ENCODE data around the gene EDRF1.
A peak's percentile ranks its signal among the peaks of the same experiment; 100 is the strongest.
"Not testable (repeated sequence)": the region's sequence is repeated elsewhere in the genome, so short reads cannot be mapped to it uniquely, and the experiment has no call there.

EDRF1 gene

DNA sequence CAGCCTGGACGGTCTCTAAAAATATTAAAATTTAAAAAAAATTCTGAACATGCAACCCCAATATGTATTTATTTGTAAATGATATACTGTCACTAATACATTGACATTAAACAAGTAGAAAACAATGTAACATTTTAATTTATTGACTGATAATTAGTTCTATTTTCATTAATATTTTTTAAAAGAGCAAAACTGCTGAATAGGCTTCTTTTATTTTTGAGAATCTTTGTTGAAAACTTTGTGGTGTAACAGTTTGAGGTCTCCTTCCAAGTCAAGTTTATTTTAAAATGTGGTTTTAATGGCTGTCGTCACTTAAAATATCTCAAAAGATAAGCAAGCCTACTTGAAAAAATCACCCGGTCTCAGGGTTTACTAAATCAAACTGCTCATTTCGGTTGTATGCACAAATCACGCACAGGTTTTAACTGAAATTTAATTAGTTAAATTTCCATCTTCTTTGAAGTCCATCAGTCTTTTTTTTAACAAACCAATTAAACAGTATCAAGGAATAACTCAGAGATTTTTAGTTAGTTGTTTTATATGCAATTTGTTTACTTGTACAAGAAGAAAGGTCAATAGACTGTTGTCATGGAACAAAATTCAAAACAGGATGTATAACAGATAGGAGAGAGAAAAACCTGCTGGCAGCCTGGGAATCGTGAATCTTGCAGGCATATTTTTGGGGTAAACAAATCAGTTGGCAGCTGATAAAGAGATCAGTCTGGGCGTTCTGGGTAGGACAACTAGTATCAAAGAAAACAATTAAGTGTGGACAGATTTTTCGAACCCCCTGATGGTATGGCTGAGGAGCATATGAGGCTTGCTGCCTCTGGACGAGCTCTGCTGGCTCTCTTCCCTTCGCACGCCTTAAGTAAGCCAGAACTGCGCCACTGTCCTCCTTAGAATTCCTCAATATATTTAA is 9.7 kb upstream of the EDRF1 start:
- no peak for DNase-seq

- DNase-seq = no peak
Measured at GRCh38 chr10:125711110-125711750, 8.3 kb upstream of the EDRF1 start.

DNA sequence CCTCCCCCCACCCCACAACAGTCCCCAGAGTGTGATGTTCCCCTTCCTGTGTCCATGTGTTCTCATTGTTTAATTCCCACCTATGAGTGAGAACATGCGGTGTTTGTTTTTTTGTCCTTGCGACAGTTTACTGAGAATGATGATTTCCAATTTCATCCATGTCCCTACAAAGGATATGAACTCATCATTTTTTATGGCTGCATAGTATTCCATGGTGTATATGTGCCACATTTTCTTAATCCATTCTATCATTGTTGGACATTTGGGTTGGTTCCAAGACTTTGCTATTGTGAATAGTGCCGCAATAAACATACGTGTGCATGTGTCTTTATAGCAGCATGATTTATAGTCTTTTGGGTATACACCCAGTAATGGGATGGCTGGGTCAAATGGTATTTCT is 4.8 kb upstream of the EDRF1 start:
- not testable (repeated sequence) for DNase-seq

GRCh38 chr10:125720002-125720382 is 483 bp downstream of the EDRF1 start:
- DNase-seq = peak; percentile 2 to 6

GRCh38 chr10:125721035-125721434 is 1.5 kb downstream of the EDRF1 start:
- no peak for DNase-seq

GRCh38 chr10:125722811-125723210 is 3.3 kb downstream of the EDRF1 start:
- no peak for DNase-seq

- DNase-seq = no peak
Measured at GRCh38 chr10:125726914-125727313, 7.4 kb downstream of the EDRF1 start.

GRCh38 chr10:125727436-125727835 is 7.9 kb downstream of the EDRF1 start:
- no peak for DNase-seq

DNA sequence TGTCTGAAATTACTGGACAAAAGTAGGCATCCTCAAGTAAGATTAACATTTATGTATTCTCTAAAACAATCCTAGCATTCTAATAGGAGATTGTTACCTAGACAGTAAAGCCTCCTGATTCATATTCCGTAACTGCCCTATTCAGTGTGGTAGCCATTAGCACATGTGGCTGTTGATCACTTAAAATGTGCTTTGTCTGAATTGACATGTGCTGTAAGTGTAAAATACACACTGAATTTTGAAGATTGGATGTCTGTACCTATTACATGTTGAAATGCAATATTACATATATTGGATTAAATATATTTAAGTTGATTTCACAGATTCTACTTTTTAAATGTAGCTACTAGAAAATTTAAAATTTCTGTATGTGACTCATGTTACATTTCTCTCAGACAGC is 14.6 kb downstream of the EDRF1 start:
- no peak for DNase-seq

DNA sequence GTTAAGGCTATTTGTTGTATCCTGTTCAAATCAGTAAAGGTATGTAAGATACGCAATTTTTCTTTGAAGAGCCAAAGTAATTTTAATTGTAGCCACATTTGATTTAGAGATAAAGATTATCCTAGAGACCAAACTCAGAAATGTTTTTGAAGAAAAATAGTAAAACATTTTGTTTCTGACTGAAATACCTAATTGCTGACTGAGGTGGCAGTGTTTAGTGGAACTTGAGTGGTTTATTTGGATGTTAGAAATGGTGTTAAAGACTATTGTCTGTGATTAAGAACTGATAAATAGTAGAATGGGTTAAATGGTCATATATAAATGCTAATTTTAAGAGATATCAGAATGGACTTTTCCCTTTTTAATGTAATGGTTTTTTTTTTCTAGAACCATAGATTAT is 15.3 kb downstream of the EDRF1 start:
- DNase-seq = no peak

DNA sequence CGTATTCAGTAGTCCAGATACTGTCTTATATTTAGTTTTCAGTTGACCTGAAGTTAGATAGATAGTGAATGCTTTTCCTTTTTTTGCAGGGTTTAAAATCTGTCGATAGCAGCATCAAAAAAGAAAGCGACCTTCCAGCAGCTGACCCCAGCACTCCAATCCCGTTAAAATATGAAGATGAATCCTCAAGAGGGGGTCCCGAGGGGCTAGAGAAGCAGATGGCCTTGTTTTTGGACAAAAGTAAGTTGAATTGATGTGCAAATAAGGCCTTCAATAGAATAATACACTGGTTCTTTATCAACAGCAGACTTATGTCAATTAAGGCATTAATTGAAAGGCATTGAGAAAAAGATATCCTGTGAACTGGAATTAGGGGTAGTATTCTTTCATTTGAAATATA is 18.7 kb downstream of the EDRF1 start:
- DNase-seq = no peak

- no peak for DNase-seq
Measured at GRCh38 chr10:125739994-125740679, 20.6 kb downstream of the EDRF1 start.

- no peak for DNase-seq
Measured at GRCh38 chr10:125742465-125742864, 23.0 kb downstream of the EDRF1 start.

DNA sequence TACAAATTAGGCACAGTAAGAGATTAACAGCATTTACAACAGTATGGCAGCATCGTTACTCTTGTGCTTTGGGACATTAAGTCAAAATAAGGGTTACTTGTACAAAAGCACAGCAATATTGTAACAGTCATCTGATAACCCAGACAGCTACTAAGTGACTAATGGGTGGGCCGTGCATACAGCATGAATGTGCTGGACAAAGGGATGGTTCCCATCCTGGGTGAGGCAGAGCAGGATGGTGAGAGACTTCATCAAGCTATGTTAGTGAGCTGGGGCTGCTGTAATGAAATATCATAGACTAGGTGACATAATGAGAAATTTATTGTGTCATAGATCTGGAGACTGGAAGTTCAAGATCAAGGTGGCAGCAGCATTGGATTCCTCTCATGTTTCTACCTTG is 25.4 kb downstream of the EDRF1 start:
- DNase-seq = no peak

- no peak for DNase-seq
Measured at GRCh38 chr10:125747417-125747816, 27.9 kb downstream of the EDRF1 start.

GRCh38 chr10:125756196-125756595 is 36.7 kb downstream of the EDRF1 start:
- DNase-seq = no peak

DNA sequence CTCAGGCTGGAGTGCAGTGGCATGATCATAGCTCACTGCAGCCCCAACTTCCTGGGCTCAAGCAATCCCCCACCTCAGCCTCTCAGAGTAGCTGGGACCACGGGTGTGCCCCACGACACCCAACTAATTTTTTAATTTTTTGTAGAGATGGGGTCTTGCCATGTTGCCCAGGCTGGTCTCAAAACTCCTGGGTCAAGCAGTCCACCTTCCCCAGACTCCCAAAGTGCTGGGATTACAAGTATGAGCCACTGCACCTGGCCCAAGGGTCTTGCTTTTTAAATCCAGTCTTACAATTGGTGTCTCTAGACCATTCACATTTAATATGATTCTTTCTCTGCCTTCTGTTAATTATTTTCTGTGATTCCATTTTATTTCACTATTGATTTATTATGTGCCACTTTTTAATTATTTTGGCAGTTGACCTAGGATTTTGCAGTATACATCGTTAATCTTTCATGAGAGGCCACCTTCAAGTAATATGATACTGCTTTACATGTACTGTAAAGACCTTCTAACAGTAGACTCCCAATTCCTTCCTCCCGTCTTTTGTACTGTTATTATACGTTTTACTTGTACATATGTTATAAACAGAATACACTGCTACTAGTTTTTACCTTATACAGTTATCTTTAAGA is 37.5 kb downstream of the EDRF1 start:
- DNase-seq = no peak

DNA sequence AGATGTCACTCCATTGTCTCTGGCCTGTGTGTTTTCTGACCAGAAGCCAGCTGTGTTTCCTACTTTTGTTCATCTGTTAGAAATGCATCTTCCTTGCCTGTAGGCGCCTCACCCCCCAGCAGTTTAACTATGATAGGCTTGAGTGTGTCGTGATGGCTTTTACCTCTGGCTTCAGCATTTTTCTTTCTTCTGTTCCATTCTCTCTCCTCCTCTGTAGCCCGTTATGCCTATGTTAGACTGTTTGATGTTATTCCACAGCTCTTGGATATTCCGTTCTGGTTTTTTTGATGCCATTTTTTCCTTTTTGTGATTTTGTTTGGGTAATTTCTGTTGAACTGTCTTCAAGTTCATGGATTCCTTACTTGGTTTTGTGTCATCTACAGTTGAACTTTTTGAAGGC is 38.2 kb downstream of the EDRF1 start:
- DNase-seq = no peak

DNA sequence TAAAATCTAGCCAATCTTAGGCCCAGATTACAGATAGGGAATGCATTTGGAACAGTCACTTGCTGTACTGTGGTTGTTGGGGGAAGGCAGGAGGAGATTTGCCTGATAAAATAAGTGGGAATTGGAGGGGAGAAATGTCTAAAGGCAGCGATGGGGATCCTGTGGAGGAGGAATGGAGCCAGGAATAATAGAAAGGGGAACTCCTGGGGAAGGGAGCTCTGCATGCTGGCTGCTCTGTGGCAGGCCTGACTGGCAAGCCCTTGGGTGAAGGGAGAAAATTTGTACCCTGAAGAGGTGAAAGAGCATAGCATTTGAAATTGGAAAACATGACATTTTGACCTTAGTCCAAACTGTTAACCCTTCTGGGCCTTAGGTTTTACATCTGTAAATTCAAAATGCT is 42.5 kb downstream of the EDRF1 start:
- DNase-seq = no peak

- DNase-seq = no peak
Measured at GRCh38 chr10:125762692-125763648, 43.5 kb downstream of the EDRF1 start.

DNA sequence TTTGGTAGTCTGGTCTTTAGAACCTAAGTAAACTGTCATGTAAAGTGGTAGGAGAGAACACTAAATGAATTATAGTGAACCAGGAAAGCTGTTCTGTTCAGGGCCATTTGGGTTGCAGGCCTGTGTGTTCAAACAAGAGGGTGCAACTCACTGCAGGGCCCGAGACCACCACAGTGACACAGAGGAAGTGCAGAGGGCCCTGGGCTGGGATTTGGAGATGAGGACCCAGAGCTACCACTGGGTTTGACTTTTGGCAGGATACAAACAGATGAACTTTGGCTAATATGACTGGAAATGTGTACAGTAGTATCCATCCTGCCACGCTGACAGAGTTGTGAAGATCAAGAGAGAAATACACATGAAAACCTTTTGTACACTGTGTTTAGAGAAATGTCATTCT is 46.3 kb downstream of the EDRF1 start:
- DNase-seq = no peak

- DNase-seq = no peak
Measured at GRCh38 chr10:125766511-125766910, 47.0 kb downstream of the EDRF1 start.
